ENCODE data around the gene SLC13A3.

The SLC13A3 gene

GRCh38 chr20:46670228-46670584 lies 18.9 kb upstream of the SLC13A3 start:
- no peak overlapping the region for H3K4me3 ChIP-seq (ENCODE audit: low read depth, low read length)
- TF ChIP-seq CTCF (IDR thresholded peaks at IDR 0.05; ENCODE audit: low read depth, low read length, missing control alignments) = no peak
- in situ Hi-C loops (cut with HindIII; ENCODE audit: low sequenced_read_pairs) = no loop called here
- no peak for DNase-seq (ENCODE audit: low read depth)

- H3K4me3 ChIP-seq (ENCODE audit: low read depth, low read length) = no peak overlapping the region
- TF ChIP-seq CTCF (IDR thresholded peaks at IDR 0.05; ENCODE audit: low read depth, low read length, missing control alignments) = no peak
- DNase-seq (ENCODE audit: low read depth) = no peak
- in situ Hi-C loops (cut with HindIII; ENCODE audit: low sequenced_read_pairs) = no loop called here
Measured at GRCh38 chr20:46666818-46667515, 15.7 kb upstream of the SLC13A3 start.

GRCh38 chr20:46666306-46666705 lies 15.0 kb upstream of the SLC13A3 start:
- H3K4me3 ChIP-seq (ENCODE audit: low read depth, low read length) = no peak overlapping the region
- in situ Hi-C loops (cut with HindIII; ENCODE audit: low sequenced_read_pairs) = no loop called here
- DNase-seq (ENCODE audit: low read depth) = no peak
- TF ChIP-seq CTCF (IDR thresholded peaks at IDR 0.05; ENCODE audit: low read depth, low read length, missing control alignments) = no peak

- no peak for DNase-seq (ENCODE audit: low read depth)
- no peak for TF ChIP-seq CTCF (IDR thresholded peaks at IDR 0.05; ENCODE audit: low read depth, low read length, missing control alignments)
- no peak overlapping the region for H3K4me3 ChIP-seq (ENCODE audit: low read depth, low read length)
- in situ Hi-C loops (cut with HindIII; ENCODE audit: low sequenced_read_pairs) = no loop called here
Measured at GRCh38 chr20:46665602-46666001, 14.3 kb upstream of the SLC13A3 start.

- no peak overlapping the region for H3K4me3 ChIP-seq (ENCODE audit: low read depth, low read length)
- TF ChIP-seq CTCF (IDR thresholded peaks at IDR 0.05; ENCODE audit: low read depth, low read length, missing control alignments) = no peak
- in situ Hi-C loops (cut with HindIII; ENCODE audit: low sequenced_read_pairs) = no loop called here
- DNase-seq (ENCODE audit: low read depth) = no peak
Measured at GRCh38 chr20:46663531-46663930, 12.3 kb upstream of the SLC13A3 start.

GRCh38 chr20:46661659-46662058 lies 10.4 kb upstream of the SLC13A3 start:
- no peak for DNase-seq (ENCODE audit: low read depth)
- in situ Hi-C loops (cut with HindIII; ENCODE audit: low sequenced_read_pairs) = no loop called here
- no peak overlapping the region for H3K4me3 ChIP-seq (ENCODE audit: low read depth, low read length)
- no peak for TF ChIP-seq CTCF (IDR thresholded peaks at IDR 0.05; ENCODE audit: low read depth, low read length, missing control alignments)

Measured in astrocyte of the cerebellum (primary cell).